Astrocyte (in vitro differentiated cells and primary cell): Measurements from ENCODE around the gene KL. TPM values are rescaled to one million over a fixed set of nuclear protein-coding genes. Genes with fewer than 3 reads are reported as not detected.

Experiments
- DNase-seq: peaks from one replicate; pipeline ENCODE4 v3.0.0-alpha.2; 2010; ENCODE audit warnings: low read depth
- FAIRE-seq: peaks from 2 replicates; lab custom pipeline; 2011; peaks lifted over from hg19 to GRCh38; lab: Jason Lieb, UNC
- H2AFZ ChIP-seq: 2 replicates; pipeline ENCODE4 v1.6.0; 2012; ENCODE audit warnings: low read depth, low read length, inconsistent platforms
- H3K27ac ChIP-seq: 2 replicates; pipeline ENCODE4 v1.5.1; 2011; ENCODE audit warnings: low read depth, low read length, inconsistent platforms
- H3K27me3 ChIP-seq: 2 replicates; pipeline ENCODE4 v1.6.0; 2011; ENCODE audit warnings: low read length, inconsistent platforms; ENCODE audit not compliant: insufficient read depth
- H3K36me3 ChIP-seq: 2 replicates; pipeline ENCODE4 v1.5.1; 2011; ENCODE audit warnings: low read length, inconsistent platforms; ENCODE audit not compliant: insufficient read depth
- H3K4me1 ChIP-seq: 2 replicates; pipeline ENCODE4 v1.5.1; 2011; ENCODE audit warnings: low read length, inconsistent platforms; ENCODE audit not compliant: insufficient read depth
- H3K4me2 ChIP-seq: 2 replicates; pipeline ENCODE4 v1.6.0; 2012; ENCODE audit warnings: low read length, inconsistent platforms
- H3K4me3 ChIP-seq: 2 replicates; pipeline ENCODE4 v1.5.1; 2011; ENCODE audit warnings: low read depth, mild to moderate bottlenecking, low read length, inconsistent platforms; ENCODE audit not compliant: insufficient read depth
- H3K79me2 ChIP-seq: 2 replicates; pipeline ENCODE4 v1.6.0; 2012; ENCODE audit warnings: mild to moderate bottlenecking, low read length, inconsistent platforms; ENCODE audit not compliant: insufficient read depth
- H3K9ac ChIP-seq: 2 replicates; pipeline ENCODE4 v1.6.0; 2012; ENCODE audit warnings: mild to moderate bottlenecking, low read length, inconsistent platforms
- H3K9me3 ChIP-seq: 2 replicates; pipeline ENCODE4 v1.5.1; 2012; ENCODE audit warnings: low read depth, mild to moderate bottlenecking, low read length, inconsistent platforms; ENCODE audit not compliant: insufficient read depth
- H4K20me1 ChIP-seq: 2 replicates; pipeline ENCODE4 v1.6.0; 2012; ENCODE audit warnings: low read length, inconsistent platforms; ENCODE audit not compliant: insufficient read depth
- H3K27ac Mint-ChIP-seq: one replicate; pipeline ENCODE4 v1.8.0; 2021; ENCODE audit warnings: mild to moderate bottlenecking, mixed read lengths; ENCODE audit not compliant: unreplicated experiment
- H3K27me3 Mint-ChIP-seq: one replicate; pipeline ENCODE4 v1.8.0; 2021; ENCODE audit warnings: low read depth, mixed read lengths; ENCODE audit not compliant: unreplicated experiment
- H3K36me3 Mint-ChIP-seq: one replicate; pipeline ENCODE4 v1.8.0; 2021; ENCODE audit warnings: low read depth, mixed read lengths; ENCODE audit not compliant: unreplicated experiment
- H3K4me1 Mint-ChIP-seq: one replicate; pipeline ENCODE4 v1.8.0; 2021; ENCODE audit warnings: low read depth, mixed read lengths; ENCODE audit not compliant: unreplicated experiment
- H3K4me3 Mint-ChIP-seq: one replicate; pipeline ENCODE4 v1.8.0; 2021; ENCODE audit warnings: mild to moderate bottlenecking, moderate library complexity, mixed read lengths; ENCODE audit not compliant: unreplicated experiment
- H3K9me3 Mint-ChIP-seq: one replicate; pipeline ENCODE4 v1.8.0; 2021; ENCODE audit warnings: mild to moderate bottlenecking, mixed read lengths; ENCODE audit not compliant: unreplicated experiment
- CTCF ChIP-seq: IDR thresholded peaks from 2 replicates; pipeline ENCODE4 v1.5.1; 2011; ENCODE audit warnings: low read depth, mild to moderate bottlenecking, inconsistent platforms, low read length, moderate library complexity; ENCODE audit not compliant: insufficient read depth
- EZH2 ChIP-seq: IDR thresholded peaks from 2 replicates; pipeline ENCODE4 v1.6.1; 2012; ENCODE audit warnings: mild to moderate bottlenecking, low read length, inconsistent platforms; ENCODE audit not compliant: insufficient read depth
- total RNA-seq: library from RNA; stranded (reverse); gene quantifications from 2 replicates; pipeline ENCODE4 v1.2.1, GENCODE V29; 2021

Gene KL
- total RNA-seq, 1 donor from 2014 or later: 0.07 TPM

- no peak overlapping the region for H3K9ac ChIP-seq
- H2AFZ ChIP-seq: no peak overlapping the region
- H3K27ac ChIP-seq: no peak overlapping the region
- Mint-ChIP-seq H3K4me3 (no peak overlapping the region), H3K36me3 (no peaks in the 10 kb centered on the region), H3K27me3 (peaks cover 9% of the 10 kb centered on the region), H3K9me3 (peaks cover 2% of the 10 kb centered on the region), H3K27ac (no peak overlapping the region), H3K4me1 (peaks cover 2% of the 10 kb centered on the region)
- TF ChIP-seq EZH2 (no peak), CTCF (no peak)
- no peak for FAIRE-seq
- no peaks in the 10 kb centered on the region for H3K27me3 ChIP-seq
- DNase-seq: no peak
- no peaks in the 10 kb centered on the region for H3K4me1 ChIP-seq
- no peaks in the 10 kb centered on the region for H3K79me2 ChIP-seq
- no peak overlapping the region for H3K4me2 ChIP-seq
- H3K9me3 ChIP-seq: no peaks in the 10 kb centered on the region
- H4K20me1 ChIP-seq: no peaks in the 10 kb centered on the region
- H3K36me3 ChIP-seq: no peaks in the 10 kb centered on the region
- H3K4me3 ChIP-seq: no peak overlapping the region
Measured at GRCh38 chr13:32987462-32987861, 28.8 kb upstream of the KL start.

- Mint-ChIP-seq H3K27me3 (peaks cover 9% of the 10 kb centered on the region), H3K9me3 (peaks cover 2% of the 10 kb centered on the region), H3K36me3 (no peaks in the 10 kb centered on the region), H3K4me3 (no peak overlapping the region), H3K4me1 (peaks cover 2% of the 10 kb centered on the region), H3K27ac (no peak overlapping the region)
- no peaks in the 10 kb centered on the region for H4K20me1 ChIP-seq
- no peaks in the 10 kb centered on the region for H3K36me3 ChIP-seq
- H3K9ac ChIP-seq: no peak overlapping the region
- no peaks in the 10 kb centered on the region for H3K27me3 ChIP-seq
- TF ChIP-seq EZH2: no peak
- TF ChIP-seq CTCF: no peak
- H2AFZ ChIP-seq: no peak overlapping the region
- no peaks in the 10 kb centered on the region for H3K79me2 ChIP-seq
- H3K4me2 ChIP-seq: no peak overlapping the region
- no peaks in the 10 kb centered on the region for H3K9me3 ChIP-seq
- no peak for FAIRE-seq
- H3K4me3 ChIP-seq: no peak overlapping the region
- H3K4me1 ChIP-seq: no peaks in the 10 kb centered on the region
- no peak overlapping the region for H3K27ac ChIP-seq
- no peak for DNase-seq
Measured at GRCh38 chr13:32988608-32989289, 27.5 kb upstream of the KL start.

GRCh38 chr13:32989290-32989667, 26.9 kb upstream of the KL start:
- Mint-ChIP-seq H3K4me3 (no peak overlapping the region), H3K27me3 (peaks cover 9% of the 10 kb centered on the region), H3K27ac (no peak overlapping the region), H3K9me3 (peaks cover 2% of the 10 kb centered on the region), H3K4me1 (peaks cover 2% of the 10 kb centered on the region), H3K36me3 (no peaks in the 10 kb centered on the region)
- FAIRE-seq: no peak
- no peak for DNase-seq
- H3K9me3 ChIP-seq: no peaks in the 10 kb centered on the region
- H3K79me2 ChIP-seq: no peaks in the 10 kb centered on the region
- H3K27me3 ChIP-seq: no peaks in the 10 kb centered on the region
- H4K20me1 ChIP-seq: no peaks in the 10 kb centered on the region
- TF ChIP-seq EZH2 (no peak), CTCF (no peak)
- H2AFZ ChIP-seq: no peak overlapping the region
- H3K4me1 ChIP-seq: no peaks in the 10 kb centered on the region
- H3K9ac ChIP-seq: no peak overlapping the region
- H3K36me3 ChIP-seq: no peaks in the 10 kb centered on the region
- H3K27ac ChIP-seq: no peak overlapping the region
- H3K4me2 ChIP-seq: no peak overlapping the region
- H3K4me3 ChIP-seq: no peak overlapping the region
